GM12878 (cell line): ENCODE results near the gene MAGI1.

Experiments used
- CBFB ChIP-seq: IDR thresholded peaks from 2 replicates; pipeline ENCODE4 v1.6.1; 2016; ENCODE audit warnings: antibody characterized with exemption, low read depth
- CEBPB ChIP-seq, 2 experiments: fragments of 150-350 bp in 1 of 2; IDR thresholded peaks; 2 replicates each; pipeline ENCODE4 v1.6.1; 2012 to 2014; ENCODE audit warnings: low read depth in 2 of 2, low read length in 2 of 2, borderline replicate concordance in 1 of 2, inconsistent platforms in 1 of 2
- CHD1 ChIP-seq: IDR thresholded peaks from 2 replicates; pipeline ENCODE4 v1.6.1; 2012; ENCODE audit warnings: low read depth, low read length, improper control_type of control experiment
- CTCF ChIP-seq, 3 experiments: IDR thresholded peaks in 2 of 3; conservative IDR thresholded peaks in 1 of 3; 2 replicates each; pipeline ENCODE4 v1.5.1; 2011; ENCODE audit warnings: low read depth in 3 of 3, low read length in 3 of 3, mild to moderate bottlenecking in 3 of 3, control low read depth in 2 of 3, moderate library complexity in 2 of 3, inconsistent platforms in 1 of 3, mixed read lengths in 1 of 3; ENCODE audit not compliant: control insufficient read depth in 2 of 3, insufficient read depth in 1 of 3; ENCODE audit errors: extremely low read depth in 1 of 3
- EZH2 ChIP-seq: IDR thresholded peaks from 2 replicates; pipeline ENCODE4 v1.6.1; 2012; ENCODE audit warnings: low read depth, mild to moderate bottlenecking, control low read depth, inconsistent platforms, low read length, borderline replicate concordance; ENCODE audit not compliant: control insufficient read depth
- GABPA ChIP-seq: IDR thresholded peaks from 2 replicates; pipeline ENCODE4 v1.6.1; 2014; ENCODE audit warnings: antibody characterized with exemption, low read depth, mild to moderate bottlenecking, inconsistent platforms
- MLLT1 ChIP-seq: fragments of 450-650 bp; IDR thresholded peaks from 2 replicates; pipeline ENCODE4 v1.6.1; 2016; ENCODE audit warnings: mild to moderate bottlenecking
- MYB ChIP-seq: fragments of 150-350 bp; IDR thresholded peaks from 2 replicates; pipeline ENCODE4 v1.6.1; 2014; ENCODE audit warnings: mild to moderate bottlenecking, low read depth, low read length, borderline replicate concordance
- SP1 ChIP-seq: IDR thresholded peaks from one replicate; pipeline ENCODE4 v1.6.1; 2011; ENCODE audit warnings: low read depth, low read length
- TAF1 ChIP-seq: IDR thresholded peaks from 2 replicates; pipeline ENCODE4 v1.6.1; 2011; ENCODE audit warnings: mild to moderate bottlenecking, low read depth, low read length, borderline replicate concordance
- USF2 ChIP-seq: IDR thresholded peaks from 2 replicates; pipeline ENCODE4 v1.6.1; 2011; ENCODE audit warnings: low read depth, low read length, improper control_type of control experiment, borderline replicate concordance

GRCh38 chr3:65971293-65972252 is 67.1 kb downstream of the MAGI1 start:
- no peak for TF ChIP-seq MLLT1
- TF ChIP-seq CBFB: no peak
- no peak for TF ChIP-seq CTCF (IDR thresholded peaks at IDR 0.05 in 2 of 3, conservative IDR thresholded peaks at IDR 0.05 in 1 of 3; ENCODE audit: control insufficient read depth in 2 of 3, extremely low read depth in 1 of 3, insufficient read depth in 1 of 3, low read depth in 3 of 3, low read length in 3 of 3)
- TF ChIP-seq TAF1: no peak
- TF ChIP-seq CHD1: no peak
- TF ChIP-seq GABPA: no peak
- TF ChIP-seq CEBPB (IDR thresholded peaks at IDR 0.05; ENCODE audit: borderline replicate concordance in 1 of 2, low read depth in 2 of 2, low read length in 2 of 2): no peak
- no peak for TF ChIP-seq EZH2
- TF ChIP-seq MYB: no peak
- no peak for TF ChIP-seq USF2
- no peak for TF ChIP-seq SP1
